GM10266 (cell line): Measurements from ENCODE around the gene CGNL1.

ENCODE experiments used
- DNase-seq: peaks from one replicate; pipeline ENCODE4 v3.0.0; 2012; ENCODE audit errors: extremely low spot score
- TF ChIP-seq, protein P1 (sequence below): IDR thresholded peaks from 2 replicates; pipeline ENCODE4 v1.5.1; 2012; ENCODE audit warnings: mild to moderate bottlenecking, low read depth; ENCODE audit not compliant: control insufficient read depth, insufficient read depth; ENCODE audit errors: missing control alignments

CGNL1 gene

GRCh38 chr15:57333487-57333886, 42.8 kb upstream of the CGNL1 start:
- DNase-seq, result no peak
- TF ChIP-seq, protein P1, sequence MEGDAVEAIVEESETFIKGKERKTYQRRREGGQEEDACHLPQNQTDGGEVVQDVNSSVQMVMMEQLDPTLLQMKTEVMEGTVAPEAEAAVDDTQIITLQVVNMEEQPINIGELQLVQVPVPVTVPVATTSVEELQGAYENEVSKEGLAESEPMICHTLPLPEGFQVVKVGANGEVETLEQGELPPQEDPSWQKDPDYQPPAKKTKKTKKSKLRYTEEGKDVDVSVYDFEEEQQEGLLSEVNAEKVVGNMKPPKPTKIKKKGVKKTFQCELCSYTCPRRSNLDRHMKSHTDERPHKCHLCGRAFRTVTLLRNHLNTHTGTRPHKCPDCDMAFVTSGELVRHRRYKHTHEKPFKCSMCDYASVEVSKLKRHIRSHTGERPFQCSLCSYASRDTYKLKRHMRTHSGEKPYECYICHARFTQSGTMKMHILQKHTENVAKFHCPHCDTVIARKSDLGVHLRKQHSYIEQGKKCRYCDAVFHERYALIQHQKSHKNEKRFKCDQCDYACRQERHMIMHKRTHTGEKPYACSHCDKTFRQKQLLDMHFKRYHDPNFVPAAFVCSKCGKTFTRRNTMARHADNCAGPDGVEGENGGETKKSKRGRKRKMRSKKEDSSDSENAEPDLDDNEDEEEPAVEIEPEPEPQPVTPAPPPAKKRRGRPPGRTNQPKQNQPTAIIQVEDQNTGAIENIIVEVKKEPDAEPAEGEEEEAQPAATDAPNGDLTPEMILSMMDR, result no peak

DNA sequence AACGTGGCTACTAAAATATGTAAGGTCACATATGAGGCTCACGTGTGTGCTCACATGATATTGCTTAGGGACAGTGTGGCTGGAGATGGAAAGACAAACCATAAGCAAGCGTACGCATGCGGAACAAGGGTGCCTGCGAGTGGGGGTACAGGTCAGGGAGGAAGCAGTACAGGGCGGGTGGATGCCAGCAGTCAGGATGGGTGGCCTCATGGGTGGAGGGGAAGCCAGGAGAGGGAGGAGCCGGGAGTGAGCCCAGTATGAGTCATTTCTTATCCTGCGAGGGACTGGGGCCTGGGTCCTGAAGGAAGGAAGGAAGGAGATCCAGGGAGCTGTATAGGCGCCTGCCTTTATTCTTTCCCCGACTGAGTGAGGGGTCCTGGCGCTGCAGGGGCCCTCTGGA, 42.0 kb upstream of the CGNL1 start:
- no peak for DNase-seq
- TF ChIP-seq, protein P1, result no peak

- TF ChIP-seq, protein P1, result no peak
- DNase-seq, result no peak
Observed at GRCh38 chr15:57335293-57335715, 41.0 kb upstream of the CGNL1 start.

DNA sequence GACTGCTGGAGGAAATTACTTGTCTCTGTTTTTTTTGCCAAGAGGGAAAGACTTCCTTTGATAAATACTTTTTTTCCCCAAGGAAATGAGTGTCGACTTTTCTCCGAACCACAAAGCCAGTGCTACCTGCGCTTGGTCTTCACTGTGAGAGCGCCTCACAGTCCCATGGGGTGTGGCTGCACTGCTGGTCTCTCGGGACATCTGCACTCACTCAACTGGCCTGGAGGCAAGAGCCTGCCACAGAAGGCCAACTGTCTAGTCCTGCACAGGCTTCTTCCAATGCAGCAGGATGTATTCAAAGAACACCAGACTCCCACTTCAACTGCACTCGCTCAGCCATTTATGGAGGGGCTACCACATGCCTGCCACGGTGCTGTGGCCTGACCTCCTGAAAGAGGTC, 40.6 kb upstream of the CGNL1 start:
- DNase-seq, result no peak
- TF ChIP-seq, protein P1, result no peak

- no peak for DNase-seq
- TF ChIP-seq, protein P1, result no peak
Observed at GRCh38 chr15:57337868-57338411, 38.4 kb upstream of the CGNL1 start.

- TF ChIP-seq, protein P1, result no peak
- DNase-seq, result no peak
Observed at GRCh38 chr15:57339321-57339720, 37.0 kb upstream of the CGNL1 start.

GRCh38 chr15:57340682-57341259, 35.5 kb upstream of the CGNL1 start:
- DNase-seq, result peak; percentile 48

More at GRCh38 chr15:57340682-57341259, 35.5 kb upstream of the CGNL1 start:
- TF ChIP-seq, protein P1, result peak; percentile 74
